ENCODE results near the gene STEAP4. TPM values are rescaled to one million over a fixed set of nuclear protein-coding genes. Genes with fewer than 3 reads are reported as not detected.

The STEAP4 gene
- polyA plus RNA-seq, 2 donors = 3.7 to 6.2 TPM

DNA sequence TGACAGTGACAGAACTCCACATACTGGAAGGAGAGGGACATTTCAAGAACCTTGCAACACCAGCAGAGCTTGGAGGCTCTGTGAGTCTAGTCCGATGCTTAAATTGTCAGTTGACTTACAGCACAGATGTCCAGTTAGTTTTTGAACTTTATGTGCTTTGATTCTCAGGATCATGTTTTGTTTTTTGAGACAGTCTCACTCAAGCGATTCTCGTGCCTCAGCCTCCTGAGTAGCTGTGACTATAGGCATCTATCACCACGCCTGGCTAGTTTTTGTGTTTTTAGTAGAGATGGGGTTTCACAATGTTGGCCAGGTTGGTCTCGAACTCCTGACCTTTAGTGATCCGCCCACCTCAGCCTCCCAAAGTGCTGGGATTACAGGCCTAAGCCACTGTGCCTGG lies 31.8 kb upstream of the STEAP4 start:
- Histone ChIP-seq H3K27ac (ENCODE audit: low read depth in 2 of 2, low read length in 1 of 2) (no peak overlapping the region), H3K36me3 (ENCODE audit: control insufficient read depth in 2 of 2, insufficient read depth in 2 of 2, low read length in 1 of 2) (no peaks in the 10 kb centered on the region), H3K4me1 (ENCODE audit: control insufficient read depth in 2 of 2, insufficient read depth in 2 of 2, low read length in 1 of 2) (no peaks in the 10 kb centered on the region)

DNA sequence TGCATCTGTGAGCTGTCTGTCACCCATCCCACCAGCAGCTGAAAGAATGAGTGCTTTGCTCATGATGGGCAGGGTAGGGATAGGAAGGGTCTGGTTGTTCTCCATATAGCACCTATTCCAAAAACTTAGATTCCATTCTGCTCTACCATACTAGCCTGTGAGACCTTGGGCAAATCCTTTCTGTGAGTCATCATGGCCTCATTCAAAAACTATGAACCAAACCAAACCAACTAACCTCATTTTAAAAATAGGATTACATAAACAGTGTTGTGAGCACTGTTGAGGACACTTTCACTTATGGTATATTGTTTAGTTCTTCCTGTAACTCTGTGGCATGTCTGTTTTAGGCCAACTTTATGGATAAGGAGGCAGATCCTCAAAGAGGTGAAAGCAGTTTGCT lies 30.9 kb upstream of the STEAP4 start:
- no peaks in the 10 kb centered on the region for H3K36me3 ChIP-seq (ENCODE audit: control insufficient read depth in 2 of 2, insufficient read depth in 2 of 2, low read length in 1 of 2)
- no peaks in the 10 kb centered on the region for H3K4me1 ChIP-seq (ENCODE audit: control insufficient read depth in 2 of 2, insufficient read depth in 2 of 2, low read length in 1 of 2)
- no peaks in the 10 kb centered on the region for H3K27me3 ChIP-seq (ENCODE audit: control insufficient read depth in 1 of 2, insufficient read depth in 2 of 2, low read length in 2 of 2)
- no peak overlapping the region for H3K27ac ChIP-seq (ENCODE audit: low read depth in 2 of 2, low read length in 1 of 2)
- no peak overlapping the region for H3K4me3 ChIP-seq (ENCODE audit: low read depth in 1 of 2, low read length in 2 of 2)
- peaks cover 0 to 4% of the 10 kb centered on the region in 2 donors for H3K9me3 ChIP-seq (ENCODE audit: control insufficient read depth in 2 of 2, insufficient read depth in 1 of 2, low read depth in 1 of 2, low read length in 1 of 2)

More for the DNA sequence above, 31.8 kb upstream of the STEAP4 start:
- no peak overlapping the region for H3K4me3 ChIP-seq (ENCODE audit: low read depth in 1 of 2, low read length in 2 of 2)
- H3K9me3 ChIP-seq (ENCODE audit: control insufficient read depth in 2 of 2, insufficient read depth in 1 of 2, low read depth in 1 of 2, low read length in 1 of 2) = no peaks in the 10 kb centered on the region
- no peaks in the 10 kb centered on the region for H3K27me3 ChIP-seq (ENCODE audit: control insufficient read depth in 1 of 2, insufficient read depth in 2 of 2, low read length in 2 of 2)
- 87% methylated on average over 6 of the region's 6 CpGs for WGBS, 2 donors

DNA sequence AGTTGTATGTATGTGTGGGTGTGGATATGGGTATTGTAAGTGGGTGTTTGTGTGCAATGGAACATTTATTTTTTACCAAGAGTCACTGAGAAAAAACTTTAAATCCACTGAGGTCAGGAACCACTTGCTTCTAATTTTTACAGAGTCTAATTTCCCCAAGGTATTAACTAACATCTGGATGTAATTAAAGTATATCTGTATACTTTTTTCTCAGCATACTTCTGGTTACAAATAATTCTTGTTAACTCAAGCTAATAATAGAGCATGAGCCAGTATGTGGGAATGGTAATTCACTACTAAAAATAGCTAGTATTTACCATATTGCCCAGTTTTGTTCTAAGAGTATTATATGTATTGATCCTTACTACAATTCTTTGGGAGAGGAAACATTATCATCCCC lies 24.6 kb upstream of the STEAP4 start:
- Histone ChIP-seq H3K27ac (ENCODE audit: low read depth in 2 of 2, low read length in 1 of 2) (no peak overlapping the region), H3K9me3 (ENCODE audit: control insufficient read depth in 2 of 2, insufficient read depth in 1 of 2, low read depth in 1 of 2, low read length in 1 of 2) (peaks cover 0 to 4% of the 10 kb centered on the region in 2 donors), H3K36me3 (ENCODE audit: control insufficient read depth in 2 of 2, insufficient read depth in 2 of 2, low read length in 1 of 2) (no peaks in the 10 kb centered on the region), H3K4me3 (ENCODE audit: low read depth in 1 of 2, low read length in 2 of 2) (no peak overlapping the region), H3K4me1 (ENCODE audit: control insufficient read depth in 2 of 2, insufficient read depth in 2 of 2, low read length in 1 of 2) (no peaks in the 10 kb centered on the region), H3K27me3 (ENCODE audit: control insufficient read depth in 1 of 2, insufficient read depth in 2 of 2, low read length in 2 of 2) (no peaks in the 10 kb centered on the region)

DNA sequence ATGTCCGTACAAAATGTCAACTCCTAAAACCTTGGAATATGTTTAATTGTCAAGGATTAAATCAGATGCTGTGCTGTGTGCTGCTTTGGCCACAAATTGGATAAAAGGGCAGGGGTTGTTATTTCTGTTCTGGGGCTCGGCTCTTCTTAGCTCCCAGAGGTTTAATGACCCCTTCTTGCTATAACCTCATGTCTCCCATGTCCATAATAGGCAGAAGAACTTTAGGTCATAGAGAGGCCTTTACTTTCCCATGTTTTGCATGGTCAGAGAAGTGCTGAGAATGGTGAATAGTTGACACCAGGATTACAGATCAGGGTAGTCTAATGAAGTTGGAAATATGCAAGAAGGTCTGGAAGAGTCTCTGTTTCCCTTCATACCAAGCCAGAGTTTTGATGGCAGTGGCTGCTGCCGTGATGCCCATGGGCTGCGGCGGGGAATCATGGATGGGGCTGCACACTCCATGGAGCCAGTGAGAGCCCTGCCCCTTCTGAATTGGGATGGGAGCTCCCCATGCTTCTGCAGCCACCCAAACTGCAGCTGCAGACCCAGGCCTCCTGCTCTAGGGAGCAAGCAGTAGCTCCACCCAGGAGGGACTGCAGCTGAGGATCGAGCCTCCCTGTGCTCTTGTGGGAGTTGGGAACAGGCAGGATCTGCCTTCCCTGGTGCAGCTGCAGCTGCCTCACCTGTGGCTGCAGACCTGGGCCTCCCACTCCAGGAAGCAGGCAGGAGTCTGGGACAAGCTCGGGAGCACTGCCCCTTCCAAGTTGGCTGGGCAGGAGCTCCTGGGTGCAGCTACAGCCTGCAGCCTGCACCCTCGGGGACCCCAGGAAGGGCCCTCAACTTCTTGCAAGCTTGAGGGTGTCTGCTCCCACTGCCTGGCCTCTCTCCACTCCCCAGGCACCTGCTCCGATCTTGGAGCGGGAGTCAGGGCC lies 23.1 kb upstream of the STEAP4 start:
- no peaks in the 10 kb centered on the region for H3K4me1 ChIP-seq (ENCODE audit: control insufficient read depth in 2 of 2, insufficient read depth in 2 of 2, low read length in 1 of 2)
- no peak overlapping the region for H3K4me3 ChIP-seq (ENCODE audit: low read depth in 1 of 2, low read length in 2 of 2)
- 74 to 78% methylated on average over 10 of the region's 10 CpGs for WGBS, 2 donors
- no peaks in the 10 kb centered on the region for H3K36me3 ChIP-seq (ENCODE audit: control insufficient read depth in 2 of 2, insufficient read depth in 2 of 2, low read length in 1 of 2)
- peaks cover 0 to 4% of the 10 kb centered on the region in 2 donors for H3K9me3 ChIP-seq (ENCODE audit: control insufficient read depth in 2 of 2, insufficient read depth in 1 of 2, low read depth in 1 of 2, low read length in 1 of 2)
- no peak overlapping the region for H3K27ac ChIP-seq (ENCODE audit: low read depth in 2 of 2, low read length in 1 of 2)
- H3K27me3 ChIP-seq (ENCODE audit: control insufficient read depth in 1 of 2, insufficient read depth in 2 of 2, low read length in 2 of 2) = no peaks in the 10 kb centered on the region

DNA sequence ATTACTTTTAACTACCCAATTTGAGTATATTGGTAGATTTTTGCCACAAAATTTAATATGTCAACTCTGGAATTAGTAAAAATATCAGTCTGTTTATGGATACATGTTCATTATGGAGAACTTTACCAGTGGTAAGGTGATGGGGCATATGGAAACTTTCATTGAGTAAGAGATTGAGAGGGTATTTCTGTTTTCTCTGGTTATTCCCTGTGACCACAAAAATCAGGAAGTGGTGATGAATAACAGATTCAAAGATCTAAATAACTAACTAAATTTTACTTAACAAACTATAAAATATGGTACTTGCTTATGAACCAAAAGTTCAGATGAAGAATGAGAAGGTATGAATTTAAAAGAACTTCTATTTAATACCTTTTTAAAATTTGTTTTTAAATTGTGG lies 22.1 kb upstream of the STEAP4 start:
- no peak overlapping the region for H3K27ac ChIP-seq (ENCODE audit: low read depth in 2 of 2, low read length in 1 of 2)
- H3K4me1 ChIP-seq (ENCODE audit: control insufficient read depth in 2 of 2, insufficient read depth in 2 of 2, low read length in 1 of 2) = no peaks in the 10 kb centered on the region
- no peak overlapping the region for H3K4me3 ChIP-seq (ENCODE audit: low read depth in 1 of 2, low read length in 2 of 2)
- H3K36me3 ChIP-seq (ENCODE audit: control insufficient read depth in 2 of 2, insufficient read depth in 2 of 2, low read length in 1 of 2) = no peaks in the 10 kb centered on the region
- no peaks in the 10 kb centered on the region for H3K27me3 ChIP-seq (ENCODE audit: control insufficient read depth in 1 of 2, insufficient read depth in 2 of 2, low read length in 2 of 2)
- peaks cover 0 to 4% of the 10 kb centered on the region in 2 donors for H3K9me3 ChIP-seq (ENCODE audit: control insufficient read depth in 2 of 2, insufficient read depth in 1 of 2, low read depth in 1 of 2, low read length in 1 of 2)

DNA sequence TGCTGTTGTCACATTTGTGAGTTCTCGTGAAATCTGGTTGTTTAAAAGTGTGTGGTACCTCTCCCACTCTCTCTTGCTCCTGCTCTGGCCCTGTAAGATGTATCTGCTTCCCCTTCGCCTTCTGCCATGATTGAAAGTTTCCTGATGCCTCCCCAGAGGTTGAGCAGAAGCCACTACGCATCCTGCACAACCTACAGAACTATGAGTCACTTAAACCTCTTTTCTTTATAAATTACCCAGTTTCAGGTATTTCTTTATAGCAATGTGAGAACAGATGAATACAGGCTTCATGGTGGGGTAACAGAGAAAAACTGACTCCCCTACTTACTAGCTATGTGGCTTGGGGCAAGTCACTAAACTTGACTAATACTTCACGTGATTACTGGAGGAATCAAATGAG lies 18.0 kb upstream of the STEAP4 start:
- Histone ChIP-seq H3K36me3 (ENCODE audit: control insufficient read depth in 2 of 2, insufficient read depth in 2 of 2, low read length in 1 of 2) (no peaks in the 10 kb centered on the region), H3K27me3 (ENCODE audit: control insufficient read depth in 1 of 2, insufficient read depth in 2 of 2, low read length in 2 of 2) (no peaks in the 10 kb centered on the region), H3K9me3 (ENCODE audit: control insufficient read depth in 2 of 2, insufficient read depth in 1 of 2, low read depth in 1 of 2, low read length in 1 of 2) (no peaks in the 10 kb centered on the region), H3K4me1 (ENCODE audit: control insufficient read depth in 2 of 2, insufficient read depth in 2 of 2, low read length in 1 of 2) (no peaks in the 10 kb centered on the region), H3K27ac (ENCODE audit: low read depth in 2 of 2, low read length in 1 of 2) (no peak overlapping the region), H3K4me3 (ENCODE audit: low read depth in 1 of 2, low read length in 2 of 2) (no peak overlapping the region)
- WGBS, 2 donors = 81 to 85% methylated on average over 4 of the region's 4 CpGs

DNA sequence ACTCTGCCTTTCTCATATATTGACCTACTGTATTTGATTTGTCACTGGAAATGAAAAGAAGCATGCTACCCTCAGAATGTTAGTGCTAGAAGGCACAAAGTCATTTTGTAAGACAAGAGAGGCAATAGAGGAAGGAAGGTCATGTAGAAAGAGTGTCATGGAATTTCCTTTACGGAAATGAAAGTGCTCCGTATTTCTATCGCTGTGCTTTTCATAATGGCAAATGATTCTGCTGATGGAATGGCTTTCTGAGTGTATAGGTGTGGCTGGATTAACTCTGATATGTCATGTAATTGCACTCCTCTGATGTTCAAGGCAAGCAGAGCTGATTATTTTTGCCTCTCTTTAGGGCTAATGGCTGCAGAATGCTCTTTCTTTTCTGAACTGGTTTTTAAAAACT lies 15.5 kb upstream of the STEAP4 start:
- Histone ChIP-seq H3K4me1 (ENCODE audit: control insufficient read depth in 2 of 2, insufficient read depth in 2 of 2, low read length in 1 of 2) (no peaks in the 10 kb centered on the region), H3K4me3 (ENCODE audit: low read depth in 1 of 2, low read length in 2 of 2) (no peak overlapping the region), H3K9me3 (ENCODE audit: control insufficient read depth in 2 of 2, insufficient read depth in 1 of 2, low read depth in 1 of 2, low read length in 1 of 2) (no peaks in the 10 kb centered on the region), H3K27ac (ENCODE audit: low read depth in 2 of 2, low read length in 1 of 2) (no peak overlapping the region), H3K36me3 (ENCODE audit: control insufficient read depth in 2 of 2, insufficient read depth in 2 of 2, low read length in 1 of 2) (no peaks in the 10 kb centered on the region), H3K27me3 (ENCODE audit: control insufficient read depth in 1 of 2, insufficient read depth in 2 of 2, low read length in 2 of 2) (no peaks in the 10 kb centered on the region)
- 38 to 55% methylated on average over 3 of the region's 3 CpGs for WGBS, 2 donors

DNA sequence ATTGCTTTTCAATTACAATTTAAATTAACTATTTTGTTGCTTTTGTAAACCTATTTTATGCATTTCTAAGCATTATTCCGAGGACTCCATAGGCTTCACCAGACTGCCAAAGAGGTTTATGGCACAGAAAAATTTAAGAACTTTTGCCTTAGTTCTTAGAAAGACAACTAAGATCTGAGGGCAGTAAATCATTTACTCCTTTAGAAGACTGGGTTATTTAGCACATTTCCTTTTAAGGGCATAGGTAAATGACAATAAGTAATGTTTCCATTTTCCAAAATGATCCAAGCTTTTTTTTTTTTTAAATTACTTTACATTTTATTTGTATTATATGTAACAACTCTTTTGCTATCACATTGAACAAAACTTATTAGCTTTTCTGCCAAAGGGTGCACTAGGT lies 15.0 kb upstream of the STEAP4 start:
- no peak overlapping the region for H3K4me3 ChIP-seq (ENCODE audit: low read depth in 1 of 2, low read length in 2 of 2)
- H3K27ac ChIP-seq (ENCODE audit: low read depth in 2 of 2, low read length in 1 of 2) = no peak overlapping the region
- WGBS, 2 donors = 91 to 97% methylated on average over 1 of the region's 1 CpG

DNA sequence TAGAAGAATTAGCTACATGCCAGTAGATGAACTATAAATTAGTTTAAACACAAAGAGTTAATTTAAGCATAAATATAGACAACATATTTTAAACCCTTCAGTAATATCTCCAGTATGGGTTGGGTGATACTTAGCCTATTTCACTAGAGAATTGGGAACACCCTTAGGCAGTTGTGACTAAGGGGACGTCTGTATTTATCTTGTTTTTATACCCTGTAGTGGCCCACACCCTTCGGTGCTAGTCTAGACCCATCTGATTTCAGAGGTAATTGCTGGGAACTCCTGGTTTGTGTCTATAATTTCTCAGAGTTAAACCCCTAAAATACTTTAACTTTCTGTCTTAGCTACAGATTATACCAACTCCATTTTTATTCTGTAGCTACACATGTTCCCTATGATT lies 11.5 kb upstream of the STEAP4 start:
- no peaks in the 10 kb centered on the region for H3K27me3 ChIP-seq (ENCODE audit: control insufficient read depth in 1 of 2, insufficient read depth in 2 of 2, low read length in 2 of 2)
- H3K27ac ChIP-seq (ENCODE audit: low read depth in 2 of 2, low read length in 1 of 2) = no peak overlapping the region
- no peaks in the 10 kb centered on the region for H3K4me1 ChIP-seq (ENCODE audit: control insufficient read depth in 2 of 2, insufficient read depth in 2 of 2, low read length in 1 of 2)
- no peak overlapping the region for H3K4me3 ChIP-seq (ENCODE audit: low read depth in 1 of 2, low read length in 2 of 2)
- H3K36me3 ChIP-seq (ENCODE audit: control insufficient read depth in 2 of 2, insufficient read depth in 2 of 2, low read length in 1 of 2) = no peaks in the 10 kb centered on the region
- WGBS, 2 donors = 42 to 59% methylated on average over 2 of the region's 2 CpGs
- H3K9me3 ChIP-seq (ENCODE audit: control insufficient read depth in 2 of 2, insufficient read depth in 1 of 2, low read depth in 1 of 2, low read length in 1 of 2) = no peaks in the 10 kb centered on the region

More for the DNA sequence above, 15.0 kb upstream of the STEAP4 start:
- H3K27me3 ChIP-seq (ENCODE audit: control insufficient read depth in 1 of 2, insufficient read depth in 2 of 2, low read length in 2 of 2) = no peaks in the 10 kb centered on the region
- no peaks in the 10 kb centered on the region for H3K9me3 ChIP-seq (ENCODE audit: control insufficient read depth in 2 of 2, insufficient read depth in 1 of 2, low read depth in 1 of 2, low read length in 1 of 2)
- no peaks in the 10 kb centered on the region for H3K4me1 ChIP-seq (ENCODE audit: control insufficient read depth in 2 of 2, insufficient read depth in 2 of 2, low read length in 1 of 2)
- no peaks in the 10 kb centered on the region for H3K36me3 ChIP-seq (ENCODE audit: control insufficient read depth in 2 of 2, insufficient read depth in 2 of 2, low read length in 1 of 2)

DNA sequence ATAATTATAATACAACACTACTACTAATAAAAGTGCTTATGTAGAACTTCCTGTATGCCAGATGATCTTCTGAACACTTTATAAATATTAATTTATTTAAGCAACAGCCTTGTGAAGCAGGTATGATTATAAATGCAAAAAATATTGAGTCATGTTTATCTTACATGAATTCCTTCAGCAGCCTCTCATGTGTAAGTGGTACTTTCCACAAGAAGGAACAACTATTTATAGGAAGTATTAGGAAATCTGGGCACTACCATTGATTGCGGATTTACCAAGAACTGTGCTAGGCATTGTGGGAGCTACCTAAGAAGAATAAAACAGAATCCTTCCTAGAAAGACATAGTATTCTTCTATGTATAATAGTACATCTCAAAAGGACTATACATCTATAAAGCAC lies 10.7 kb upstream of the STEAP4 start:
- WGBS, 2 donors = 73 to 81% methylated on average over 1 of the region's 1 CpG
- no peaks in the 10 kb centered on the region for H3K36me3 ChIP-seq (ENCODE audit: control insufficient read depth in 2 of 2, insufficient read depth in 2 of 2, low read length in 1 of 2)
- no peak overlapping the region for H3K4me3 ChIP-seq (ENCODE audit: low read depth in 1 of 2, low read length in 2 of 2)
- H3K27me3 ChIP-seq (ENCODE audit: control insufficient read depth in 1 of 2, insufficient read depth in 2 of 2, low read length in 2 of 2) = no peaks in the 10 kb centered on the region
- H3K27ac ChIP-seq (ENCODE audit: low read depth in 2 of 2, low read length in 1 of 2) = no peak overlapping the region
- no peaks in the 10 kb centered on the region for H3K9me3 ChIP-seq (ENCODE audit: control insufficient read depth in 2 of 2, insufficient read depth in 1 of 2, low read depth in 1 of 2, low read length in 1 of 2)
- H3K4me1 ChIP-seq (ENCODE audit: control insufficient read depth in 2 of 2, insufficient read depth in 2 of 2, low read length in 1 of 2) = no peaks in the 10 kb centered on the region

All from esophagus (tissue), 2 donors.